Lung (tissue), 12 donors: ENCODE measurements around the gene ZP2. TPM values are rescaled to one million over a fixed set of nuclear protein-coding genes. Genes with fewer than 3 reads are reported as not detected.

Experiments used
- ATAC-seq: fragments of 200-7000 bp; cut with Tn5 transposase; one replicate; pipeline ENCODE4 v1.9.1; 2020; ENCODE audit warnings: moderate number of reproducible peaks; ENCODE audit not compliant: insufficient read depth, low FRiP score
- DNase-seq, 3 donors: peaks; one replicate each; pipeline ENCODE4 v3.0.0-alpha.2; 2013 to 2017
- H3K27ac ChIP-seq, 2 donors: one replicate each; pipeline ENCODE4 v1.5.1; 2013; ENCODE audit warnings: mild to moderate bottlenecking in 2 of 2, moderate library complexity in 2 of 2, control low read depth in 1 of 2, inconsistent platforms in 1 of 2, low read depth in 1 of 2, low read length in 1 of 2
- H3K27me3 ChIP-seq, 3 donors: one replicate each; pipeline ENCODE4 v1.5.1; 2013; ENCODE audit warnings: low read length in 2 of 3; ENCODE audit not compliant: control insufficient read depth in 3 of 3, insufficient read depth in 3 of 3
- H3K36me3 ChIP-seq, 4 donors: one replicate each; pipeline ENCODE4 v1.5.1; 2013; ENCODE audit warnings: low read length in 4 of 4, mild to moderate bottlenecking in 1 of 4, moderate library complexity in 1 of 4; ENCODE audit not compliant: control insufficient read depth in 4 of 4, insufficient read depth in 4 of 4
- H3K4me1 ChIP-seq, 5 donors: one replicate each; pipeline ENCODE4 v1.5.1; 2013; ENCODE audit warnings: low read length in 5 of 5, mild to moderate bottlenecking in 2 of 5, moderate library complexity in 1 of 5; ENCODE audit not compliant: control insufficient read depth in 5 of 5, insufficient read depth in 5 of 5
- H3K4me3 ChIP-seq: one replicate; pipeline ENCODE4 v1.5.1; 2013; ENCODE audit warnings: mild to moderate bottlenecking, control low read depth, moderate library complexity
- H3K9ac ChIP-seq, 2 donors: one replicate each; pipeline ENCODE4 v1.5.1; 2013; ENCODE audit warnings: low read length in 2 of 2, control low read depth in 1 of 2; ENCODE audit not compliant: insufficient read depth in 1 of 2
- H3K9me3 ChIP-seq, 4 donors: one replicate each; pipeline ENCODE4 v1.5.1; 2013; ENCODE audit warnings: low read length in 3 of 4, mild to moderate bottlenecking in 1 of 4, moderate library complexity in 1 of 4; ENCODE audit not compliant: control insufficient read depth in 4 of 4, insufficient read depth in 3 of 4
- whole genome bisulfite sequencing, 2 donors: extraction: QIAGEN DNeasy Blood & Tissue Kit; methylation state at CpG; one replicate each; pipeline ENCODE4 v1.1.7; 2013; 5-methylcytosine and 5-hydroxymethylcytosine counted together
- polyA plus RNA-seq, 2 donors: library from polyadenylated mRNA; stranded (reverse); fragments of 200-250 nt; gene quantifications; one replicate each; pipeline ENCODE4 v1.2.1, GENCODE V29; 2013
- total RNA-seq, 2 donors: library from RNA; depleted of rRNA in 1 of 2; stranded (reverse); fragments of >200 nt in 1 of 2; gene quantifications; one replicate each; pipeline ENCODE4 v1.2.1, GENCODE V29; 2014 to 2021
- TF ChIP-seq, protein P1 (sequence below): IDR thresholded peaks from 2 replicates; pipeline ENCODE4 v1.5.1; 2012; ENCODE audit warnings: mild to moderate bottlenecking; ENCODE audit errors: control extremely low read depth, extremely low read depth
- donor health status: control.
- donor health status: control.
- donor health status: Bipolar disorder and iron deficiency.
- donor health status: healthy.
- donor health status: DM: yes; HTN: yes; CAD: no.

Gene ZP2
- total and polyA plus RNA-seq, 4 donors: 0.17 TPM; not detected in 3

GRCh38 chr16:21150375-21151001 is 60.9 kb downstream of the ZP2 start, which contains the start of gene DNAH3:
Gene DNAH3, minus strand, starts transcription at chr16:21150846. Its CDS starts 527 bp downstream, at chr16:21150319.
- no peak within 1 kb of the TSS for H3K4me3 ChIP-seq
- H3K27me3 ChIP-seq: no peaks in the 10 kb centered on the region
- peaks cover 0 to 7% (median 0%) of the 10 kb centered on the region in 5 donors for H3K4me1 ChIP-seq
- WGBS, 2 donors: 10 to 11% methylated on average over 8 of the region's 8 CpGs
- TF ChIP-seq, protein P1, sequence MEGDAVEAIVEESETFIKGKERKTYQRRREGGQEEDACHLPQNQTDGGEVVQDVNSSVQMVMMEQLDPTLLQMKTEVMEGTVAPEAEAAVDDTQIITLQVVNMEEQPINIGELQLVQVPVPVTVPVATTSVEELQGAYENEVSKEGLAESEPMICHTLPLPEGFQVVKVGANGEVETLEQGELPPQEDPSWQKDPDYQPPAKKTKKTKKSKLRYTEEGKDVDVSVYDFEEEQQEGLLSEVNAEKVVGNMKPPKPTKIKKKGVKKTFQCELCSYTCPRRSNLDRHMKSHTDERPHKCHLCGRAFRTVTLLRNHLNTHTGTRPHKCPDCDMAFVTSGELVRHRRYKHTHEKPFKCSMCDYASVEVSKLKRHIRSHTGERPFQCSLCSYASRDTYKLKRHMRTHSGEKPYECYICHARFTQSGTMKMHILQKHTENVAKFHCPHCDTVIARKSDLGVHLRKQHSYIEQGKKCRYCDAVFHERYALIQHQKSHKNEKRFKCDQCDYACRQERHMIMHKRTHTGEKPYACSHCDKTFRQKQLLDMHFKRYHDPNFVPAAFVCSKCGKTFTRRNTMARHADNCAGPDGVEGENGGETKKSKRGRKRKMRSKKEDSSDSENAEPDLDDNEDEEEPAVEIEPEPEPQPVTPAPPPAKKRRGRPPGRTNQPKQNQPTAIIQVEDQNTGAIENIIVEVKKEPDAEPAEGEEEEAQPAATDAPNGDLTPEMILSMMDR: no peak
- H3K36me3 ChIP-seq: no peaks in the 10 kb centered on the region
- no peak within 1 kb of the TSS for H3K27ac ChIP-seq
- peak; percentile 19 for ATAC-seq
- no peaks in the 10 kb centered on the region for H3K9me3 ChIP-seq
- peak; percentile 60 to 85 (median 70) for DNase-seq
- H3K9ac ChIP-seq: no peak within 1 kb of the TSS

Other genes with a start within 250 kb of the ZP2 start
- gene DNAH3, start 60.7 kb downstream of the ZP2 start, total RNA-seq: 10 to 100 TPM; 23.5 to 24.1 TPM
- 1 to 10 TPM; 1.0 to 2.2 TPM for gene DNAH3, start 60.7 kb downstream of the ZP2 start, polyA plus RNA-seq
- 10 to 100 TPM; 25.1 to 45.6 TPM for gene LDAF1, start 52.9 kb downstream of the ZP2 start, total RNA-seq
- 10 to 100 TPM; 10.4 to 15.6 TPM for gene LDAF1, start 52.9 kb downstream of the ZP2 start, polyA plus RNA-seq
- under 1 TPM in 1 of 2 donors, not detected in 1; 0.11 TPM for gene ANKS4B, start 22.1 kb upstream of the ZP2 start, total RNA-seq
- gene ANKS4B, start 22.1 kb upstream of the ZP2 start, polyA plus RNA-seq: not detected
- gene CRYM, start 66.7 kb upstream of the ZP2 start, total RNA-seq: 10 to 100 TPM in 1 of 2 donors, 1 to 10 TPM in 1; 8.3 to 10.2 TPM
- 10 to 100 TPM in 1 of 2 donors, 1 to 10 TPM in 1; 5.4 to 11.9 TPM for gene CRYM, start 66.7 kb upstream of the ZP2 start, polyA plus RNA-seq